Activated B cell treated with CpG ODN at 0.5 μM for 24 hours (primary cell): ENCODE data around the gene CCN5. TPM values are rescaled to one million over a fixed set of nuclear protein-coding genes. Genes with fewer than 3 reads are reported as not detected.

Experiments used
- ATAC-seq: fragments of 200-7000 bp; cut with Tn5 transposase; one replicate; pipeline ENCODE4 v1.10.0; 2021; ENCODE audit warnings: low read depth, mild to moderate bottlenecking, moderate library complexity
- CTCF ChIA-PET: fragments of 350-600 bp; sonication (Branson Sonifier 250); formaldehyde crosslinking; loops from one replicate; lab custom pipeline; 2021; ENCODE audit warnings: antibody characterized with exemption; lab: Charles Lee
- POLR2A ChIA-PET: fragments of 350-600 bp; sonication (Branson Sonifier 250); formaldehyde crosslinking; loops from one replicate; lab custom pipeline; 2021; ENCODE audit warnings: antibody characterized with exemption; lab: Charles Lee
- DNase-seq: peaks from one replicate; pipeline ENCODE4 v3.0.0; 2022
- H3K27ac Mint-ChIP-seq: one replicate; pipeline ENCODE4 v1.8.0; 2020; ENCODE audit warnings: mixed read lengths
- H3K27me3 Mint-ChIP-seq: one replicate; pipeline ENCODE4 v1.8.0; 2021; ENCODE audit warnings: mixed read lengths
- H3K36me3 Mint-ChIP-seq: one replicate; pipeline ENCODE4 v1.8.0; 2021; ENCODE audit warnings: low read depth, mixed read lengths
- H3K4me1 Mint-ChIP-seq: one replicate; pipeline ENCODE4 v1.8.0; 2021; ENCODE audit warnings: mixed read lengths
- H3K4me3 Mint-ChIP-seq: one replicate; pipeline ENCODE4 v1.8.0; 2020; ENCODE audit warnings: mild to moderate bottlenecking, mixed read lengths
- H3K9me3 Mint-ChIP-seq: one replicate; pipeline ENCODE4 v1.8.0; 2020; ENCODE audit warnings: mixed read lengths
- intact Hi-C: fragments of 100-400 bp; cut with micrococcal nuclease; formaldehyde crosslinking; loops from one replicate; pipeline ENCODE4 v1.15.1; 2024
- total RNA-seq: library from RNA; stranded (reverse); gene quantifications from 2 replicates; pipeline ENCODE4 v1.2.3, GENCODE V29; 2022
- TF ChIP-seq, protein P1 (sequence below): fragments of 200-600 bp; IDR thresholded peaks from one replicate; pipeline ENCODE4 v1.8.0; 2022; ENCODE audit warnings: antibody characterized with exemption, mild to moderate bottlenecking

CCN5 gene
- total RNA-seq, 1 donor from 2014 or later = not detected

DNA sequence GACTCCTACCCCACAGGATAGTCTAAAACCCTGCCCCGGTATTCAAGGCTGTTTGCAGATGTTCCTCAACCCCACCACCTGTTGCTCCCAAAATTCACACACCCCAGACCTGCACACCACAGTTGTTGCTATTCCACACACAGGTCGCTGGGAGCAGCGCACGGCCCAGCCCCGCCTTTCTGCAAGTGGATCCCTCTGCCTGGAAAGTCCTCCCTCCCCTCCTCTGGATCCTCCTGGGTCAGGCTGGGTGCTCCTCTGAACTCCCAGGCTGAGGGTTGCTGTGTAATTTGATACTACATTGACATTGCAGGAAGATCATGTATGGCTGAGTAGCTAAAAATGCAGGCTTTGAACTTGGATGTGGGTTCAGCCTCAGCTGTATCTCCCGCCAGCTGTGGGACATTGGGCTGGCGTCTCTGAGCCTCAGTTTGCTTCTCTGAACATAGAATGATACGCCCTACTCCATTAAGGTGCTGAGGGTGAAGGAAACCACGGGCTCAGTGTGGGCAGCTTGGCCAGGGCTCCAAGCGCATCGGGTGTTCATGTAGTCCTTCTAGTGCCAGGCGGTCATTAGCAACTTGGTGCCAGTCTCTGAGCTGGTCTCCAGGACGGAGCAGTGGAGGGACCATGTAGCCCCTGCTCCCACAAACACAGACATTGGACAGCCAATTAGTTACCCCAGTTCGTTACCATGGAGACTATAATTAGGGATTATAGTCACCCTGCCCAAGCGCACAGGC is 13.9 kb upstream of the CCN5 start:
- peaks cover 15% of the 10 kb centered on the region for H3K4me1 Mint-ChIP-seq
- DNase-seq (no peak), ATAC-seq (no peak)
- peaks cover 3% of the 10 kb centered on the region for H3K27me3 Mint-ChIP-seq
- TF ChIP-seq, protein P1, sequence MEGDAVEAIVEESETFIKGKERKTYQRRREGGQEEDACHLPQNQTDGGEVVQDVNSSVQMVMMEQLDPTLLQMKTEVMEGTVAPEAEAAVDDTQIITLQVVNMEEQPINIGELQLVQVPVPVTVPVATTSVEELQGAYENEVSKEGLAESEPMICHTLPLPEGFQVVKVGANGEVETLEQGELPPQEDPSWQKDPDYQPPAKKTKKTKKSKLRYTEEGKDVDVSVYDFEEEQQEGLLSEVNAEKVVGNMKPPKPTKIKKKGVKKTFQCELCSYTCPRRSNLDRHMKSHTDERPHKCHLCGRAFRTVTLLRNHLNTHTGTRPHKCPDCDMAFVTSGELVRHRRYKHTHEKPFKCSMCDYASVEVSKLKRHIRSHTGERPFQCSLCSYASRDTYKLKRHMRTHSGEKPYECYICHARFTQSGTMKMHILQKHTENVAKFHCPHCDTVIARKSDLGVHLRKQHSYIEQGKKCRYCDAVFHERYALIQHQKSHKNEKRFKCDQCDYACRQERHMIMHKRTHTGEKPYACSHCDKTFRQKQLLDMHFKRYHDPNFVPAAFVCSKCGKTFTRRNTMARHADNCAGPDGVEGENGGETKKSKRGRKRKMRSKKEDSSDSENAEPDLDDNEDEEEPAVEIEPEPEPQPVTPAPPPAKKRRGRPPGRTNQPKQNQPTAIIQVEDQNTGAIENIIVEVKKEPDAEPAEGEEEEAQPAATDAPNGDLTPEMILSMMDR = no peak
- ChIA-PET CTCF (interaction anchor here (1.4 to 3.8 kb wide), 2 partner anchors 16 to 19 kb away, joined by 5 to 13 read pairs; no protein-coding TSS in a partner anchor), POLR2A (interaction anchor here (0.5 kb wide), 1 partner anchor 327 kb away, joined by 3 read pairs; no protein-coding TSS in a partner anchor)
- H3K9me3 Mint-ChIP-seq = no peaks in the 10 kb centered on the region
- H3K4me3 Mint-ChIP-seq = no peak overlapping the region
- no peak overlapping the region for H3K27ac Mint-ChIP-seq
- intact Hi-C loops = no loop called here
- no peaks in the 10 kb centered on the region for H3K36me3 Mint-ChIP-seq

DNA sequence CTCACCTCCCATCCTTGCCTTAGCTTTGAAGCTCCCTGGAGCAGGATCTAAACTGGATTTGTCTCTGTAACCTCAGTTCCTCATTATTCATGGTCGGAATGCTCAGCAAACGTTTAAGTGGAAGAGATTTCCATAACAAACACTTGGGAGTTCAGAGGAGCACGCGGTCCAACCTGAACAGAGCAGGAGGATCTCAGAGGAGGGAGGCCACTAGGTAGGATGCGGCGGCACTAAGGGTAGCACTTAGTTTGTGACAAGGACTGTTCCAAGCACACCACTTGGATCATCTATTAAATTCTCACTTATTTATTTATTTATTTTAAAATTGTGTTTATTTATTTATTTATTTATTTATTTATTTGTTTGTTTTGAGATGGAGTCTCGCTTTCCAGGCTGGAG is 13.3 kb upstream of the CCN5 start:
- DNase-seq = no peak
- POLR2A ChIA-PET = interaction anchor here (0.5 kb wide), 1 partner anchor 328 kb away, joined by 3 read pairs; no protein-coding TSS in a partner anchor
- Mint-ChIP-seq H3K4me1 (peaks cover 13% of the 10 kb centered on the region), H3K27ac (no peak overlapping the region), H3K36me3 (no peaks in the 10 kb centered on the region), H3K27me3 (peaks cover 3% of the 10 kb centered on the region), H3K4me3 (no peak overlapping the region), H3K9me3 (no peaks in the 10 kb centered on the region)
- ATAC-seq = no peak
- CTCF ChIA-PET = interaction anchor here (1.4 to 3.8 kb wide), 2 partner anchors 16 to 19 kb away, joined by 5 to 13 read pairs; no protein-coding TSS in a partner anchor
- TF ChIP-seq, protein P1 = no peak
- intact Hi-C loops = no loop called here

DNA sequence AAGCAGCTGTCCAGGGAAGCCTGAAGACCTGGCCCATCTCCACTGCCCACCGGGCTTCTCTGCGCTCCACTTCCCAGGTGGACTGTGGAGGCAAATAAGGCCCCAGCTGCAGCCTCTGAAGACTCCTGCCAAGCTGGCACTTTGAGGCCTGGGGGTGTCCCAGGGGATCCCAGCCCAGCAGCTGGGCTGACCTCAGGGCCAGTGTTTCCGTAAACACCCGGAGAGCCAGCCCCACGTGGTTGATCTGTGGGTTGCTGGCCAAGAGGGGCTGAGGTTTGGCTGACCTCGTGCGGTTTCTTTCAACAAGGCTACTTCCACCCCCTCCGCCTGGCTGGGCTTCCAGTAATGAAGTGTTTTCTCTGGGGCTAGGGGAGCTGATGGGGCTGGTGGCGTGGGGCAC is 12.4 kb upstream of the CCN5 start:
- POLR2A ChIA-PET = interaction anchor here (0.7 kb wide), 1 partner anchor 335 kb away, joined by 3 read pairs; no protein-coding TSS in a partner anchor
- H3K4me3 Mint-ChIP-seq = no peak overlapping the region
- intact Hi-C loops = no loop called here
- DNase-seq = no peak
- H3K36me3 Mint-ChIP-seq = no peaks in the 10 kb centered on the region
- ATAC-seq = peak; percentile 31
- CTCF ChIA-PET = interaction anchor here (1.2 to 3.8 kb wide), 2 partner anchors 17 to 100 kb away, joined by 3 to 13 read pairs; no protein-coding TSS in a partner anchor
- peaks cover 13% of the 10 kb centered on the region for H3K4me1 Mint-ChIP-seq
- H3K9me3 Mint-ChIP-seq = no peaks in the 10 kb centered on the region
- H3K27me3 Mint-ChIP-seq = peaks cover 3% of the 10 kb centered on the region
- no peak overlapping the region for H3K27ac Mint-ChIP-seq
- TF ChIP-seq, protein P1 = no peak

DNA sequence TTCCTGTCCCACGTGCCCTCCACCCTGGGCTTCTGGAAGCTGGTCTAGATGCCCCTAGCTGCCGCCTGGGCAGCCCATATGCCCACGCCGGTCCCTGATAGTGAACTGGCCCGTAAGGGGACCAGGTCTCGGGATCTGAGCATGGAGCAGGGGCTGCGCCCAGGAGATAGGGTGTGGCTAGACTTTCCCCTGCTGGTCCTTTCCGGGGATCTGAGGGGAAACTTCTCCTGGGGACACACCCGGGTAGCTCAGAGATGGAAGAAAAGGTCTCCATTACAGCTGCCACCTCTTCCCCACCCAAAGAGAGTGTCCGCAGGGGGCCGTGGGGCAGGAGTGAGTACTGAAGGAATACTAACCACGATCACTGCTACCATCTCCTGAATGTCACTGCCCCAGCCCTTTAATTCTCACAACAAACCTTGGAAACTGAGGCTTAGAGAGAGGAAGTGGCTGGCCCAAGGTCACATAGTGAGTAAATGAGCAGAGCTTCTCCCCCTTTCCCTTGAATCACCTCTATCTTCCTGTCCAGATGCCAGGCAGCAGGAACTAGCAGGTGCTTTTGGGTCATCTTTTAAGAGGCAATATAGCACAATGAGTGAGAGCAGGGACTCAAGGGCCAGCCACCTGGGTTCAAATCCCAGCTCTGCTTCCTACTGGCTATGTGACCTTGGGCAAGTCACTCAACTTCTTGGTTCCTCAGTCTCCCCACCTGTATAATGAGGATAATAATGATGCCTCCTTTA is 11.8 kb upstream of the CCN5 start:
- H3K4me1 Mint-ChIP-seq = peaks cover 13% of the 10 kb centered on the region
- CTCF ChIA-PET = interaction anchor here (1.2 to 3.8 kb wide), 2 partner anchors 18 to 101 kb away, joined by 3 to 13 read pairs; no protein-coding TSS in a partner anchor
- no peaks in the 10 kb centered on the region for H3K36me3 Mint-ChIP-seq
- H3K27me3 Mint-ChIP-seq = peaks cover 3% of the 10 kb centered on the region
- H3K4me3 Mint-ChIP-seq = no peak overlapping the region
- POLR2A ChIA-PET = interaction anchor here (0.7 kb wide), 1 partner anchor 336 kb away, joined by 3 read pairs; no protein-coding TSS in a partner anchor
- intact Hi-C loops = no loop called here
- no peaks in the 10 kb centered on the region for H3K9me3 Mint-ChIP-seq
- H3K27ac Mint-ChIP-seq = no peak overlapping the region
- ATAC-seq = no peak
- TF ChIP-seq, protein P1 = no peak
- no peak for DNase-seq
